Hepatic stellate cell (primary cell): ENCODE measurements around the gene FTO.
"Not testable (repeated sequence)": the region's sequence is repeated elsewhere in the genome, so short reads cannot be mapped to it uniquely, and the experiment has no call there.

Experiments used
- DNase-seq: peaks from one replicate; pipeline ENCODE4 v3.0.0; 2011; ENCODE audit warnings: low spot score

The FTO gene

DNA sequence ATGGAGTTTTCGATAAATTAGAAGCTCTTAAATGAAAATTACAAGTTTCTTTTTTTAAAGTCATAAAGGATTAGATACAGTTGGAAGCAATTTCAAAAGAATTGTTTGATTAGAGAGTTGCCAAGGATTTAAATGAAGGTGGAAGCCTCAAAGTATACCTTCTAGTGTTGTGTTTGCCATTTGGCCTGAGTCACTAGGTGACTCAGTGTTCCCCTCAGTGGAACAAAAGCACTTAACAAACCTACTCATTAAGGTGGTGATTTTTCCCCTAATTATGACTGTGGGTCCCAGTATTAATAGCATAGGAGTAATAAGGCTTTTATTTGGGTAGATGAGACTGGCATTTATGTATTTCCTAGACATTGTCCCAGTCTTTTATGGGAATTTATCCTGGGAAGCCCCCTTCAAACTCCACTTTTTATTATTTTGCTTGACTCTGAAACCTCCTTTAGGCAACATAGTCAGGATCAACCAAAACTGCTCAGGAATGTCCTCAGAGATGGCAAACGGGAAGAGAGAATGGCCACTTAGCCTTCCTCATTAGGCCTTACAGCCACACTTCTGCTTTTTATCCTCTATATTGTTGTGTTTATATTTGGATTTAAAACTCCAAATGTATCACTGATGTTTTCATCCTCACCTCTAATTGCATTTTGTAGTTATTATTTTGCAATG lies 161.0 kb downstream of the FTO start:
- DNase-seq, result no peak

DNA sequence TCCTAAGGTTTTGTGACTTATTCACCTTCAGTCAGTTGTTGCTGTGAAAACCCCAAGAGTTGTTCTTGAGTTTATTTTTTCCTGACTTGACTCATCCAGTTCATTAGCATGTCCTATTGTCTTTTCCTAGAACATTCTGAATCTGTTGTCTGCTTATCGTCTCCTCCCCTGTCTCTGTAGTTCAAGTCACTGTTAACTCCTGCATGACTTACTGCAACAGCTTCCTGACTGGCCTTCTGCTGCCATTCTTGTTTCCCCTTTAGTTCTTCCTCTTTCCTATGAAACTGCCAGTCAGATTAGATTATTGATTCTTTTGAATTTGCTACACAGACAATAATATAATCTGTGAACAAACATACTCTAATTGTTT lies 161.5 kb downstream of the FTO start:
- DNase-seq, result no peak

DNA sequence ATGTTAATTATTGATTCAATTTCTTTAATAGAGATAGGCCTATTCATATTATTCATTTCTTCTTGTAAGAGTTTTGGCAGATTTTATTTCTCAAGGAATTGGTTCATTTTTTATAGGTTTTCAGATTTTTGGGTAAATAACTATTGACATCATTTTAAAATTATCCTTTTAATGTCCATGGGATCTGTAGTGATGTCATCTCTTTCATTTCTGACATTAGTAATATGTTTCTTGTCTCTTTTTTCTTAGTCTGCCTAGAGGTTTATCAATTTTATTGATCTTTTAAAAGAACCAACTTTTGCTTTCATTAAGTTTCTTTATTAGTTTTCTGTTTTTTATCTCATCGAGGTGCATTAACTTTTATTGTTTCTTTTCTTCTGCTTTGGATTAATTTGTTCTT lies 162.6 kb downstream of the FTO start:
- no peak for DNase-seq

DNA sequence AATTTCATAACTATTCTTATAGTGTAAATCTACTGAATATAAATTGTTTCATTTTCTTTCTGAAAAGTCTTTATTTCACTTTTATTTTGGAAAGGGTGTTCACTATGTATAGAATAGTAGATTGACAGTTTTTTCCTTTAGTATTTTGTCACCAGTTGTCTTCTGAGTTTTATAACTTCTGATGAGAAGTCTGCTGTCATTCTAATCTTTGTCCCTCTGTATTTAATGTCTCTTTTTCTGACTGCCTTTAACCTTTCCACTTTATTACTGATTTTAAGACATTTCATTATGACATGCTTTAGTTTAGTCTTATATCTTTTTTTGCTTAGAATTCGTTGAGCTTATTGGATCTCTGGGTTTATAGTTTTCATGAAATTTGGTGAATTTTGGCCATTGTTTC lies 166.9 kb downstream of the FTO start:
- DNase-seq, result no peak

DNA sequence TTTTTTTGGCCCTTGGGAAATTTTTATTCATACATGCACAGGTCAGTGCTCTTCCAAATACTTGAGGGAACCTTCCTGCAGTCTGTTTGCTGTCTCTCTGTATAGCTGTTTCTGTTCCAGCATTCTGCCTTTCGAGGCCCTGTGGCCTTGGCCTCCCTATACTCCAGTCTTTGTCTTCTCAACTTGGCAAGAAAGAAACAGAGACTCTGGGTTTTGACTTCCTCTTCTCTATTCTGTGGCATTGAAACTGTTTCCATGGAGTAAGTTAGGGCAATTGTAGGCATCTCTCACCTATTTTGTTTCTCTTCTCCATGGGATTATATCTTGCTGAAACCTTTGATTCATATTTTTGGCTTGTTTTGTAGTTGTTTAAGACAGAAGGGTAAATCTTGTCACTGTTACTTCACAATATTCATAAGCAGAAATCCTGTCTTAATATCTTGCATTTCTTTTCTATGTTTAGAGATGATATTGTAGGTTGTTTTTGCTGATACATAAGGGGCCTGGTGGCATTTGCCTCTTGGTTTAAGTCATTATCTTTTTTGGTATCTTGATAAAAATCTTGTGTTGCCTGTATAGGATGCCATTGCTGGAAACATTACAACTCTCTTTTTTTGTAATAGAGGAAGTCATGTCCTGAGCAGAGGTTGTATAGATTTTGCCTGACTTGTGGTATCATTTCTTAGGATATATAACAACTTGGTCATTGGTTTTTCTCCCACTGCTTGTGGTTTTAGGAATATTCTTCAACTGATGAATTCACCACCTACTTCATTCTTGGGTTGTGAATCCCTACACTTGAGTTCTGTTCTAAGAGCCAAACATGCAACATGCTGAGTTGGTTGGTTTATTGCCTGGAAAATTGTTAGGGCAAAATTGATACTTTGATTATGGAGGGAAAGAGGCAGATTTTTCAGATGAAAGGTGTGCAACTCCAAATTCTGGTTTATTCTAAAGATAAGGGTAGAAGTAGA lies 168.6 kb downstream of the FTO start:
- peak; percentile 16 for DNase-seq

DNA sequence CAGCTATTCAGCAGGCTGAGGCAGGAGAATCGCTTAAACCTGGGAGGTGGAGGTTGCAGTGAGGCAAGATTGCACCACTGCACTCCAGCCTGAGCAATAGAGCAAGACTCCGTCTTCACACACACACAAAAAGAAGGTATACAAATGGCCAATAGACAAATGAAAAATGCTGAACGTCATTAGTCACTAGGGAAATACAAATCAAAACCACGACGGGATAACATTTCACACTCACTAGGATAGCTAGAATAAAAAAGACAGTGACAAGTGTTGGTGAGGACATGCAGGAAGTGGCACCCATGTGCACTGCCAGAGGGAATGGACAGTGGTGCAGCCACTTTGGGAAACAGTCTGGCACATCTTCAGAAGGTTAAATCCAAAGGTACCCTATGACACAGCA lies 172.9 kb downstream of the FTO start:
- no peak for DNase-seq

DNA sequence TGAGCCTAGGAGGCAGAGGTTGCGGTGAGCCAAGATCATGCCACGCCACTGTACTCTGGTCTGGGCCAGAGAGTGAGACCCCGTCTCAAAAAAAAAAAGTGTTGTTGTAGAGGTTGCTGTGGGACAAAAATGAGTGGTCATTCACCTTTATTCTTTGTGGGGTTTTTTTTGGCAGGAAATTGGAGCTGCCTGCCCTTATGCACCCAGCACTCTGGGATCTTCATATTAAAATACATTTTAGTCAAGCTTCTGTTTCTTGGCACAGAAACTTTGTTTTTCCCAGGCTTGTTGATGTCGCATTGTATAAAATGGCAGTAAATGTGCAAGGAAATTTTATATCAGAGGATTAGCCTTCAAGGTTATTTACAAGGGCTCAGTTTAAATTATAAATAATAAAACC lies 174.3 kb downstream of the FTO start:
- no peak for DNase-seq

- no peak for DNase-seq
Observed at GRCh38 chr16:53881371-53881770, 177.4 kb downstream of the FTO start.

DNA sequence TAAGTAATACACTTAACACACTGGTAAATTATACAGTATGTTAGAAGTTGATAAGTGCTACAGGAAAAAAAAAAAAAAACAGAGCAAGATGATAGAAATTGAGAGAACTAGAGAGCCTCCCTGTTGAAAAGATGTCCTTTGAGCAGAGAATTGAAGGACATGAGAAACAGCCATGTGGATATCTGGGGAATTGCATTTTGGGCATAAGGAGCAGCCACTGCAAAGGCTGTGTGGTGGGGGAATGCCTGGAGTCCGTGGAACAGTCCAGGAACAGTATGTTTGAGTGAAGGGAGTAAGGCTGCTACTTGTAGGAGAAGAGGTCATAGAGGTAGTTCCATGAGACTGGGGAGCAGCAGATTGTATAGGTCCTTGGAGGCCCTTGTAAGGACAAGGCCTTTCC lies 178.4 kb downstream of the FTO start:
- DNase-seq, result no peak

DNA sequence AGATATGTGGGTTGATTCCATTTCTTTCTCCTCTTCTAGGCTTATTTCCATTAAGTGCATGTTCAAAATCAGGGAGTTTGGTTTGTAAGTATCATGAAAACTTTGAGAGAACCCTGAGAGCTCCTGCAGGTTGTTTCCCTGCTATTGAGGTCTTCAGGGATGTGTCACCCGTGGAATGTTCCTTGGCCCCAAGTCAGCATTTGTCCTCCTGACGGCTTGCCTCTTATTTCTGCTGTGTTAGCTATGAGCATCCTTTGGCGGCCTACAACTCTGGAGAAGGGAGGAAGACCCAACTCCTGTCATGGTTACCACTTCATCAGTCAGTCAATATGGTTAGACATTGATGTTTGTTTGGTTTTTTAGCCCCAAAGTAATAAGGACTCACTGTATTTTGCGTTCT lies 180.8 kb downstream of the FTO start:
- no peak for DNase-seq

DNA sequence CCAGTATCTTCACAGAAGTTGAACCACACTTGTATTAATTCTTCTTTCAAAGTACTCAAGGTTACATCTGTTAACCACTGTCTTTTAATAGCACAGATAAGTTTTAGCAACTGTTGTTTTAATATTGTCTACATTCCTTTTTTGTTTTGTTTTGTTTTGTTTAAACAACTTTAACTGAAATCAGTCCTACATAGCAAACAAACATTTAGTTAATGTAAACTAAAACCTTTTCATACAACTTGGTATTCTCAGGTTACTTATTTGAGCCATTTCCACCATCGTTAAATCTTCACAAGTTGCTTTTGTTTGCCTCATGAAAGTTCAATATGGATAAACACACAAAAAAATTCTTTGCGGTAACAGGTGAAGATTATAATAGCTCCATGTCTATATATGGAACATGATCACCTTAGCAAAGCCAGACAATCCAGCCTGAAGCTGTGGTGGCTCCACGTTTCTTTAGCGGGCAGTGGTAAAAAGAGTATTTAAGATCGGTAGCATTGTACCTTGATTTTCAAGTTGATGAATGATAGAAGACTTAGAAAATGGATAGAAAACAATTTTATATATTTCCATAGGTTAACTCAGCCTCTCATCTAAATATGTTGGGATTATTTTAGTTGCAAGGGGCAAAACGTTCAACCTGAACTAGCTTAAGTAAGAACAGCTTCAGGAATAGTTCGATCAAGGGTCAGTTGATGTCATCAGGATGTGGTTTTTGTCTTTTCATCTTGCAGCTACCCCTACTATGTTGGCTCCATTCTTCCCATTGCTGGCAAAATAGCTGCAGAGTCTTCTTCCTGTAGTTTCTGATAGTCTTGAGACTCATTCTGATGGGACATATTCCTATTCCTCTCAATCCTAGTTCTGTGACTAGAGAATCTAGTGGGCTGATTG lies 182.8 kb downstream of the FTO start:
- no peak for DNase-seq

DNA sequence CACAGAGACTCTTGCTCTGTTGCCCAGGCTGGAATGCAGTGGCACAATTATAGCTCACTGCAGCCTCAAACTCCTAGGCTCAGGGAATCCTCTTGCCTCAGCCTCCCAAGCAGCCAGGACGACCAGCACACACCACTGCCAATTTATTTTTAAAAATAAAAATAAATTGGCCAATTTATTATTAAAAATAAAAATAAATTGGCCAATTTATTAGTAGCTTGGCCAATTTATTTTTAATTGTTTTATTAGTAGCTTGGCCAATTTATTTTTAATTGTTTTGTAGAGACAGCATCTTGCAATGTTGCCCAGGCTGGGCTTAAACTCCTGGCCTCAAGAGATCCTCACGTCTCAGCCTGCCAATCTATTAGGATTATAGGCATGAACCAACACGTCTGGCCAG lies 184.3 kb downstream of the FTO start:
- no peak for DNase-seq

DNA sequence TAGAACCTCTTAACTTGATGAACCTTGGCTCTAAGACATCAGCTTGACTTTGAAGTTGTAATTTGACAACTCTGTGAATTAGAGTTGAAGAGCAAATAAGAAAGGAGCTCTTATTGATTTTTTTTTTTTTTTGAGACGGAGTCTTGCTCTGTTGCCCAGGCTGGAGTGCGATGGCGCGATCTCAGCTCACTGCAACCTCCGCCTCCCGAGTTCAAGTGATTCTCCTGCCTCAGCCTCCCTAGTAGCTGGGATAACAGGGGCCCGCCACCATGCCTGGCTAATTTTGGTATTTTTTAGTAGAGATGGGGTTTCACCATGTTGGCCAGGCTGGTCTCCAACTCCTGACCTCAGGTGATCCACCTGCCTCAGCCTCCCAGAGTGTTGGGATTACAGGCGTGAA lies 186.9 kb downstream of the FTO start:
- not testable (repeated sequence) for DNase-seq

- DNase-seq, result no peak
Observed at GRCh38 chr16:53891409-53892139, 187.6 kb downstream of the FTO start.

DNA sequence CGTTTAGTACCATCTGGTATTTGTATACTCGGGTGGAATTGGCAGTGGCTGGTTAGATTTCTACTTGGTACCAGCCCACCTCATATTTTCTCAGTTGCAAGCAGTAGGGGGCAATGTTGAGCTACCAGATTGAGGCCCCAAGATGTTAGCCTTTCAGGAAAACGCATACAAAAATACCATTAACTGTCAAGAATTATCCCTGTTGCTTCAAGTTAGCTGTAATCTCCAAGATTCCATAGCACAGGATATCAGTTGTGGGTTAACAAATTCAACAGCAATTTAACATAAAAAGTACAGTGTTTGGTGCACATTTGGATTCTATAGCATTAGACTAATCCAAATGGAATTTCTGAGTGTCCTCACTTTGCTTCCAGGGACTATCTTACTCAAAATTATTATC lies 188.2 kb downstream of the FTO start:
- DNase-seq, result peak; percentile 29

- peak; percentile 14 for DNase-seq
Observed at GRCh38 chr16:53893731-53894435, 189.9 kb downstream of the FTO start.

GRCh38 chr16:53894686-53895085 lies 190.7 kb downstream of the FTO start:
- no peak for DNase-seq

GRCh38 chr16:53895433-53895832 lies 191.5 kb downstream of the FTO start:
- no peak for DNase-seq

GRCh38 chr16:53895851-53896250 lies 191.9 kb downstream of the FTO start:
- no peak for DNase-seq

DNA sequence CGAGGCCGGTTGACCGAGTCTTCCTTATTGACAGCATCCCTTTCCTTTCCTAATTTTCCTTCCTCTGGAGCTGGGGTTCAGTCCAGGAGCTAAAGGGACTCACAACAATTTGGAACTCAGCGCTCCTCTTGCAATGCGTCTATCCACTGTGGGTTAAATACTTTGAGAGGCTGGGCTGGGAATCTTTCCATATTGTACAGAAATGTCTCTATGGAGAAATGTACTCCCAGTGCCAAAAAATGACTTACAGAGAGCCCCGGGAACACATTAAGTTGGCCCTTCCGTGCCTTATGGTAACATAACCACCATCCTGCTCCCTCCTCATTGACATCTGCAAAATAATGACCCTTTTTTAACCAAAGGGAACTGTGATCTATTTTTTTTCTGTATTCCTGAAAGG lies 192.8 kb downstream of the FTO start:
- DNase-seq, result no peak

- DNase-seq, result no peak
Observed at GRCh38 chr16:53898993-53899392, 195.0 kb downstream of the FTO start.
